Stimulated activated CD4-positive, alpha-beta T cell treated with anti-CD3 and anti-CD28 coated beads, Interleukin-12 subunit alpha, Interleukin-12 subunit beta, amount 100 ng/mL, for 4 hours (primary cell): ENCODE data around the gene DKC1.

Experiments used
- DNase-seq: peaks from one replicate; pipeline ENCODE4 v3.0.0-alpha.2; 2020

DKC1 gene

DNA sequence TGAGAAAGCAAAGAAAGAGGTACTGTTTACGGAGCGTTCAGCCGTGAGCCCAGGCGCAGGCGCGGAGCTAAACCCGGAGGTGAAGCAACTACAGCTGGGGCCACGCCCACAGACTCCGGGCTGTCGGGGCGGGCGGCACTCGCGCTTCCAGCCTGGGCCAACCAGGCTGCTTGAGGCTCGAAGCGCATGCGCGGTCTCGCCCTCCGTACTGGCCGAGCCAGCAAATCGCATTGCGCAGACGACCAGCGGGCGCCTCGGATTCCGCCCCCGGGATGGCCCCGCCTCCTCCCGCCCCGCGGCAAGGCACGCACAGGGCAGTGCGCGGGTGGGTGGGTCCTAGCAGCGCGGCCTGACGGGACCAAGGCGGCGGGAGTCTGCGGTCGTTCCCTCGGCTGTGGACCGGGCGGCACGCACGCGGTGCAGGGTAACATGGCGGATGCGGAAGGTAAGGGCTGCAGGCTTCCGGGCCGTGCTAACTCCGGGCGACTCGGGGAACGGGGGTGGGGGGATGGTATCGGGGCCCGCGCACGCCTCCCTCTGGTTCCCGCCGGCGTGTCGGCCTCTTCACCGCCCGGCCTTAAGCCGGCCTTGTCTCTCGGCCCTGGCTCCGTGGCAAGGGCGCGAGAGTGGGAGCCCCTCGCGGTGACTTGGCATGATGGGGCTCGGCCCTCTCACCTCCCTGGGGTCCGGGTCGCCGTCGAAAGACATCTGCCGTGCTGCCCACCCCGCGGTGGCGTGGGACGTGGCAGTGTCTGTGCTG lies at the start of gene DKC1:
TSS of gene DKC1 (plus strand) at position 328 of the 760 bp plus-strand sequence. CDS start at position 430, 102 bp downstream.
- peak; percentile 93 for DNase-seq

GRCh38 chrX:154714925-154715324 lies 47.7 kb upstream of the DKC1 start:
- DNase-seq, result peak; percentile 7

GRCh38 chrX:154715825-154716224 lies 46.8 kb upstream of the DKC1 start:
- no peak for DNase-seq

- no peak for DNase-seq
Measured at GRCh38 chrX:154717824-154718223, 44.8 kb upstream of the DKC1 start.

DNA sequence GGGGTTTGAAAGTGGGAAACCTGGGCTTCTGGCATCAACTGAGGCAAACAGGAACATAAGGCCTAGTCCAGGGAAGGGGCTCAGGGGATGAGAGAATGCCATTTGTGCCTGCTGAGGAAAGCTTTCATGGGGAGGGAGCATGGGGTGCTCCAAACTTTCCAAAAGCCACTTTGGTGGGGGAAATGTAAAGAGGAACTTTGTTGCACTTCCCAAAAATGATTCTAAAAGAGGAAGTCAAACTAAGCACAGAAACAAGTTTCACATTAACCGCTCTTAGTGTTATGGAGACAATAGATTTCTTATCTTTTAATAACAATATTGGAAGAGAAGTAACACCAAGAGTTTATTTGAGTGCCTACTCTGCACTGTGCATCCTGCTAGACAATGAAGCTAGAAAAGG lies 44.0 kb upstream of the DKC1 start:
- no peak for DNase-seq

GRCh38 chrX:154719132-154719675 lies 43.5 kb upstream of the DKC1 start:
- DNase-seq, result peak; percentile 8

GRCh38 chrX:154720067-154720466 lies 42.6 kb upstream of the DKC1 start:
- DNase-seq, result no peak

- no peak for DNase-seq
Measured at GRCh38 chrX:154721155-154721554, 41.5 kb upstream of the DKC1 start.

DNA sequence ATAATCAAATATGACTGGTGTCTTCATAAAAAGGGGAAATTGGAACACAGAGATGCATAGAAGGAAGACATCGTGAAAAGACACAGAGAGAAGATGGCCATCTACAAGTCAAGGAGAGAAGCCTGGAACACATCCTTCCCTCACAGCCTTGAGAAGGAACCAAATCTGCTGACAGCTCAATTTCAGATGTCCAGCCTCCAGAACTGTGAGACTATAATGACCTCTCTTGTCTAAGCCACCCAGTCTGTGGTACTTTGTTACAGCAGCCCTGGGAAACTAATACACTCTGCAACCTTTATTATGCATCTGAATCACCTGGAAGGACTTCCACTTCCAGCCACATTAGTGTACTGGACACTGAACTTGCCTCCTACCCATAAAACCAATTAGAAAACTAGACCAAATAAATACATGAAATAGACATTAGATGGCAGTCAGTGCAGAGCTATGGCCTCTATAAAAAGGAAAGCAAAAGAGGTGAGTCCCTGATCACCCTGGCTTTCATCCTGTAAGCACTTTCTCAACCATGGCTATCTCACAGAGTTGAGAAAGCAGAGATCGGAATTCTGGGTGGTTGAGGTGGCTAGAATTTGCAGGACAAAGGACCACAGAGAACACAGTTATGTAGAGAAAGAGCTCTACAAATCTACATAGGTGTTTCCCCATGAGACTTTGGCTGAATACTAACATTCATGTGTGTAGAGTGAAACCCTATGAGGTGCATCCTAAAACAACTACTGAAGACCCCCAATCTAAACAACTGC lies 37.5 kb upstream of the DKC1 start:
- DNase-seq, result no peak

DNA sequence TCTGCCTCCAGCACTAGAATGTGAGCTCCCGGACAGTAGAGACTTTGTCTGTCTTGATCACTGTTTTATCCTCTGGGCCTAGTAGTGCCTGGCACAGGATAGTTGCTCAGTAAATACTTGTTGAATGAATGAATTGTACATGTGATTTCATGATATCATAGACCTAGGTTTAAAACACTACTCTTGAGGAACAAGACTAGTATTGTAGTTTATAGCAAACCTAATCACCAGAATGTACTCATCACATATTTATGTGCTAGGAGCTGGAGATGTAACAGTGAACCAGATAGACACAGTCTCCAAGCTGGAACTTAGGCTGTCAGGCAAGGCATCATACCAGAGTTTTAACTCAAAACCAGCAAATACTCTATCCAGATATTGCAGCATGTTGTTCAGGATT lies 35.2 kb upstream of the DKC1 start:
- DNase-seq, result no peak

DNA sequence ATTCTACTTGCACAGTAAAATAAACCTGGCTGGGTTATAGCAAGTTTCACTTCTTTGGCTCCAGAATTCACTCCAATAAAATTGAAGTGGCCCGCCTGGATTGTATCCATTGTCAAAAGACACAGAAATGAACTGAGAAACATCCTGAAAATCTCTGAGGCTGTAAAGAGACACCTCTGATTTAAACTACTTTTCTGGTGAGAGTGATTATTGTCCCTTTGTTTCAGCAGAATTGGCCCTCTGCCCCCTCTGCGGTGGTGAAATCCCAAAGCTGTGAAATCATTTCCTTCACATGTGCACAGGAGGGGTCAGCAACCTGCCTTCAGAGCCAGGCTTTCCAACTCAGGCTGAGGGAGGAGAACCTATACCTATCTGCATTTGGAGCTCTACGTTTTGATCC lies 34.8 kb upstream of the DKC1 start:
- DNase-seq, result no peak

- no peak for DNase-seq
Measured at GRCh38 chrX:154728431-154729190, 34.1 kb upstream of the DKC1 start.

DNA sequence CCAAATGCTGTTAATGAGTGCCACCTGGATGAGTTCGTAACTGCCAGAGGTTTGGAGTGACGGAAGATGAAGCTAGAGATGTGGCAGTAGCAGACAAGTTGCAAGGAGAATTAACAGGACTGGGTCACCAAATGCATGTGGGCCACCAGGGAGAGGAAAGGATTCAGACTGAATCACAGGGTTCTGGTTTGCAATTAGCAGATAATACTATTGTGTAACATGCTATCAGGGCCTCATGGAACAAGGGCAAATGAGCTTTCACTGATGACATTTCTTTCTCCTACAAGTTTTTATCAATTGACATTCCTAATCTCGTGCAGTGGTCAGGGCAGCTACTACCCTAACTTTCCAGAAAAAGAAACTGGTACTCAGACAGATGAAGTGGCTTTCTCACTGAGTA lies 33.2 kb upstream of the DKC1 start:
- DNase-seq, result no peak

DNA sequence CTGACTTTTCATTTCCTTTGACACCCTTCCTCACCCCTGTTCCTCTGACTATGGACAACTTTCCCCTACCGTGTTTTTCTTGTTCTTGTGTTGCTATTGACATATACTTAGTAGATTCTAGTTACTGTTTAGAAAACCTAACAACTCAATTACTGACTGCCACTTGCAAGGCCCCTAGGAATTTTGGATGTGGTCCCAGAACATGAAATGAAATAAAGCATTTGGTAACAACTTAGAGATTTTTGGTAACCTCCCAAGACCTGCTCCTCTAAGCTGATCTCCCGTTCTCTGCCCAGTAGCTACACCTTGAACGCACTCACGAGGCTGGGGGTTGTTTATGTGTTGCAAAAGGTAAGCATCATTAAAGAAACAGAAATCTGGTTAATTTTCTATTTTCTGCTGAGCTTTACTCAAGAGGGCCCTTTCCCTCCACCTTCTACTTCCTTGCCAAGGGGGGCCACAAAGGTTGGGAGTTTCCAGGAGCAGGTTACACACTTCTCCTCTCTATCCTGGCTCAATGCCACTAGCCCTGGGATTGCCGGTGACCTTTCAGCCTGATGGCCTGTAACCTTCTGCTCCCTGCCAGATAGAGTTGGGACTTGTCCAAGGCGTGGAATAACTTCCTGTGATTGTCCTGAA lies 32.3 kb upstream of the DKC1 start:
- no peak for DNase-seq

DNA sequence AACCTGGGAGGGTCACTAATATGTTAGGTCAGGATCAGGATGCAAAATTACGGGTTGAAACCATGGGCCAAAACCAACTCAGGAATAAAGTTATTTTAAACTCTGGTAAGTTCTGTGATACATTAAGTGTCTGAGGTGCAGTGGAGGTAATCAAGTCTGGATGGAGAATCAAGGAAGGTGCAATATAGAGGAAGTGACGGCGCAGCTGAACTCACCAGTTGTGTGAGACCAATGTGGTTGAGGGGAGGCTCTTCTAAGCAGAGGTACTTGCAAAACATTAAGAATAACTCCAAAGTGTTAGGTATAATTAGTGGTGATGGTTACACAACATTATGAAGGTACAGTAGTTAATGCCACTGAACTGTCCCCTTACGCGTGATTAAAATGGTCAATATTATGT lies 31.5 kb upstream of the DKC1 start:
- DNase-seq, result no peak

DNA sequence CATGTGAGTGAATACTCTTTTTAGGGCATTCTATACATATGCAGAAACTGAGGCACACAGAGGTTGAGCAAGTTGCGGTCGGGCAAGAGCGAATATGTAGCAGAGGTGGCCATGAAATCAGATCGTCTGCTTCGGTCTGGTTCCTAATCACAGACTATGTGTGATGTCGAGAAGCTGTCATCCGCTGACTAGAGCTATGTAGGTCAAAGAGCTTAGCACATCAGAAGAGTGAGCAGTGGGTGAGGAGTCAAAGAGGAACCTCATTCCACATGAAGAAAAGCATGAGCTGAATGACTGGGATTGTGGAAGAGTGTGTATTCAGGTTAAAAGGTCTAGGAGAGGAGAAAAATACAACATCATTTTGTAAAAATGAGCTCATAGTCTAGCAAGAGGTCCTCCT lies 30.8 kb upstream of the DKC1 start:
- no peak for DNase-seq

- DNase-seq, result no peak
Measured at GRCh38 chrX:154732421-154733065, 30.1 kb upstream of the DKC1 start.

DNA sequence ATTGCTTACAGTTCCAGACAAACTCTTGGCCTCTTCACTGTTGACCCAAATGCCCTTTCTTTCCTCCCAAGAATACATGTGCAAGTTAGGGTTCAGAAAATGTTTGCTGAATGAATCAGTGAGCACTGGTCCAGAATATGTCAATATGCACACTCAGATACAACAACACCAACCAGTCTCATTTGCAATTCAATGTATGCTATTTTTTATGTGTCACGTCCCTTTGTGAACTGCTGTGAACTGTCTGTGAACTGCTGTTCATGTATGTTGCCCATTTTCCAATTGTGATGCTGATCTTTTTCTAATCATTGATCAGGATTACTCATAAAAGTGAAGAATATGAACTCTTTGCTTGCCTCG lies 29.6 kb upstream of the DKC1 start:
- DNase-seq, result no peak

DNA sequence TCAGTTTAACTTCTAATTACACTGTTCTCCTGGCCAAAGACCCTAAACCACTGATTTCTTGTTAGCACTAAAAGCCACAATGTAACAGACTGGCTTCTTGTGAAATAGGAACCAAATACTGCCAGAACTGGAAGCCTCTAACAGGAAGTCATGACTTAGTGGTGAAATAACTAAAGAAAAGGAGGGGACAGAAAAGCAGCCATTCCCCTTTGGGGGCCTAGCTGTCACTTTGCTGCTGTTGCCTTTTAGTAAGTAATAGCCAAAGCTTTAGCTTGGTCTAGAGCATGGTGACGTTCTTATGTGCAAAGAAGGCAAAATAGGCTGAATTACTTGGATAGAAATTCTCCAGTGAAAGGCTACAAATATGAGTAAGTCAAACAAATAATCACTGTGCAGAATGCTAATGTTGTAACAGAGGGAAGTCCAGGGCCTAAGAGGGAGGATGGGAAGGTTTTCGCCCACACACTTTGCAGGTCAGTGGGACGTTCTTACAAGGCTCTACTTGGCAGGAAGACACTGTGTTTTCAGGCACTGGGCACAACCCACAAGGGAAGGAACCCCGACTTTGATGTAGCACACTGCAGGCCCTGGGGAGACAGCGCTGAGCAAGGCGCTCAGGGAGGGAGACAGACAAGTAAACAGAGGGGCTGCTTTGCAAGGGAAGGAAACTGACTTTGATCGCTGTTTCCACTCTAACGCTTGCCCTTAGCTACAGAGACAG lies 28.4 kb upstream of the DKC1 start:
- no peak for DNase-seq

DNA sequence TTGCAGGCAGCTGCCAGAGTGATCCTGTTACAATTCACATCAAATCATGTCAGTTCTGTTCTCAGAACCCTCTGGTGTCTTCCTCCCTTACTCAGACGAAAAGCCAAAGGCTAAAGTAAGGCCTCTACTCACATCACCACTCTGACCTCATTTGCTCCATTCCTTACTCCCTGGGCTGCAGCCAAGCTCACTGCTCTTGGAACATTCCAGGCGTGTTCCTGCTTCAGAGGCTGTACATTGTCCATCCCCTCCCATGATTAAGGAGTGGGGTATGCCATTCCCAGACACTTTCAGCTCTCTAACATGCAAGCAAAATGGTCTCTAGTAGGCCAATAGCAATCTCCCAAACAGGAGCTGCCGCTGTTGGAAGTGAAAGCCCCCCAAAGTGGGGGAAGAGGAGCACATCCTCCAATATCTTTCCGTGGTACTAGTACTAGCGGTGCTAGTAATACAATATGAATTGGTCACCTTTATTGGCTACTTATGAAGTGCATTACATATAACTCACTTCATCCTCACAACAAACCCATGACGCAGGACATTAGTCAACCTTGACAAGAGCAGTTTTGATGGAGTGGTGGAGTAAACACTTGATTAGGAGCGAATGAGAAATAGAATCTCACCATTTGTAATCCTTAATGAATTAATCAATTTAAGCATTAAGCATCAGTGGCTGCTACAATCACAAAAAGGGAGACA lies 26.8 kb upstream of the DKC1 start:
- no peak for DNase-seq

GRCh38 chrX:154737136-154737535 lies 25.5 kb upstream of the DKC1 start:
- no peak for DNase-seq
